Measurements from ENCODE around the gene TRPC4AP.
"Not testable (repeated sequence)": the region's sequence is repeated elsewhere in the genome, so short reads cannot be mapped to it uniquely, and the experiment has no call there.

Gene TRPC4AP, protein sequence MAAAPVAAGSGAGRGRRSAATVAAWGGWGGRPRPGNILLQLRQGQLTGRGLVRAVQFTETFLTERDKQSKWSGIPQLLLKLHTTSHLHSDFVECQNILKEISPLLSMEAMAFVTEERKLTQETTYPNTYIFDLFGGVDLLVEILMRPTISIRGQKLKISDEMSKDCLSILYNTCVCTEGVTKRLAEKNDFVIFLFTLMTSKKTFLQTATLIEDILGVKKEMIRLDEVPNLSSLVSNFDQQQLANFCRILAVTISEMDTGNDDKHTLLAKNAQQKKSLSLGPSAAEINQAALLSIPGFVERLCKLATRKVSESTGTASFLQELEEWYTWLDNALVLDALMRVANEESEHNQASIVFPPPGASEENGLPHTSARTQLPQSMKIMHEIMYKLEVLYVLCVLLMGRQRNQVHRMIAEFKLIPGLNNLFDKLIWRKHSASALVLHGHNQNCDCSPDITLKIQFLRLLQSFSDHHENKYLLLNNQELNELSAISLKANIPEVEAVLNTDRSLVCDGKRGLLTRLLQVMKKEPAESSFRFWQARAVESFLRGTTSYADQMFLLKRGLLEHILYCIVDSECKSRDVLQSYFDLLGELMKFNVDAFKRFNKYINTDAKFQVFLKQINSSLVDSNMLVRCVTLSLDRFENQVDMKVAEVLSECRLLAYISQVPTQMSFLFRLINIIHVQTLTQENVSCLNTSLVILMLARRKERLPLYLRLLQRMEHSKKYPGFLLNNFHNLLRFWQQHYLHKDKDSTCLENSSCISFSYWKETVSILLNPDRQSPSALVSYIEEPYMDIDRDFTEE

GRCh38 chr20:35092524-35093266 lies at the start of gene TRPC4AP:
Gene TRPC4AP (minus strand): TSS chr20:35092807. CDS start chr20:35092781, 26 bp downstream.
- peak; percentile 90 for DNase-seq

- DNase-seq: peak; percentile 36
Observed at GRCh38 chr20:35135867-35136586, 43.4 kb upstream of the TRPC4AP start.

GRCh38 chr20:35134880-35135279 lies 42.3 kb upstream of the TRPC4AP start:
- no peak for DNase-seq

DNA sequence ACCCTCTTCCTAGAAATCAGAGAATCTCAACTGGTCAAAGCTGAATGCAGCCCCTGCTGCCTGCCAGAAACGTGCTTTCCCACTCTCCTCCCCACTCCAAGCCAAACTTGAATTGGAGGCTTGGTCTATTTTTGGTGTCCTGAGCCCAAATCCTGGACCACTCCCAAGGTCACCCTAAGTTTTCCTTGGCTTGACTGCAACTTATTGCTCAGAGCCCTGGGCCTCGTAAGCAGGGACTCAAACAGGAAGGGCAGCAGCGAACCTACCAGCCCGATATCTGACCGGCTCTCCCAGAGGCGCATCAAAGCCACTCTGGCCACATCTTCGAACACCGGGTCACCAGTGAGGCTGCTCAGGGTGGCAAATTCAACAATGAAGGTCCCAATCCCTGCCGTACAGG lies 41.9 kb upstream of the TRPC4AP start:
- DNase-seq: no peak

DNA sequence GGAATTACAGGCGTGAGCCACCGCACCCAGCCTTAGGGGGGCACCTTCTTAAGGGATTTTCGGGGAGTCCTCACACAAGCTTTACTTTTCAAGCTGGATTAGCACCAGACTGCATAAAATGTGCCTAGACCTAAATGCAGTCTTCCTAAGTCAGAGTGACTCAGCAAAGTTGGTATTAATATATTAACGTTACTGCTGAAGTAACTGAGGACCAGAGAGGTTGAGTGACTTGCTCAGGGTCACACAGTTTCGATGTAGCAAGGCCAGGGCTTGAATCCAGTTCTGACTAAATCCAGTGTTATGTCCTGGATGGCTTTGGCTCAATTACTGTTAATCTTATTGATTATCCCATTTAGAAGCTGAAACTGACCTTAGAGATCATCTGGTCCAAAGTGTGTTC lies 41.1 kb upstream of the TRPC4AP start:
- no peak for DNase-seq

- no peak for DNase-seq
Observed at GRCh38 chr20:35133031-35133430, 40.4 kb upstream of the TRPC4AP start.

DNA sequence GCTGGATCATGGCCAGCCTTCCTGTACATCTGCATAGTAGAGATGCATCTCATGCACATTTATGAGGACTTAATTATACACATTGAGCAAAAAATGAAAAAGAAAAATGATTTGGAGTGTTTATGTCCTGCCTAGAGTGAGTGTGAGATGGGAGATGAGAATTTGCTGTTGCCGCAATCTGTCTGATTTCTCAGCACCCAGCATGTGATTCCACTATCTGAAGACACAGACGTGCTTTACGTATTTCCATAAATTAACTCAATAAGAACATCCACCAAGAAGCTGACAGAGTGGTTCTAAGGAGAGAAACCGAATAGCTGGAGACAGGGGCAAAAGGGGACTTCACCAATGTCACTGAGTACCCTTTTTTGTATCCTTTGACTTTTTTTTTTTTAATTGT lies 39.3 kb upstream of the TRPC4AP start:
- no peak for DNase-seq

GRCh38 chr20:35129647-35130069 lies 37.1 kb upstream of the TRPC4AP start:
- peak; percentile 37 for DNase-seq

- no peak for DNase-seq
Observed at GRCh38 chr20:35125753-35126152, 33.1 kb upstream of the TRPC4AP start.

GRCh38 chr20:35122756-35123405 lies 30.3 kb upstream of the TRPC4AP start:
- no peak for DNase-seq

- no peak for DNase-seq
Observed at GRCh38 chr20:35121186-35121585, 28.6 kb upstream of the TRPC4AP start.

DNA sequence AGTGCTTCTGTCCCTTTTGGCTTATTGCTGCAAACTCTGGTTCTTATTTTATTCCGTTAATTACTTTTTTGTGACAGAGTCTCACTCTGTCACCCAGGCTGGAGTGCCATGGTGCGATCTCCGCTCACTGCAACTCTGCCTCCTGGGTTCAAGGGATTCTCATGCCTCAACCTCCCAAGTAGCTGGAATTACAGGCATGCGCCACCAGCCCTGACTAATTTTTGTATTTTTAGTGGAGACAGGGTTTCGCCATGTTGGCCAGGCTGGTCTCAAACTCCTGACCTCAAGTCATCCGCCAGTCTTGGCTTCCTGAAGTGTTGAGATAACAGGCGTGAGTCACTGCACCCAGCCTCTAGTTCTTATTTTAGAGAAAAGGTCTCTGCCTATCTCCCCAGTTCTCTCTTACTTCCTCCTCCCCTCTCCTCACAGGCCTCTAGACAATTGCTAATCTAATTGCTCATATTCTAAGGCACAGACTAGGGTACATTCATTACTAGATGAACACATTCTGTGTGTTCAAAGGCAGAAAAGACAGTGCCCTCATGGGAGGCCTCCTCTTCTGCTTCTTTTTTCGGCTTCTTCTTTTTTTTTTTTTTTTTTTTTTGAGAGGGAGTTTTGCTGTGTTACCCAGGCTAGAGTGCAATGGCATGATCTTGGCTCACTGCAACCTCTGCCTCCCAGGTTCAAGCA lies 27.6 kb upstream of the TRPC4AP start:
- peak; percentile 72 for DNase-seq

- DNase-seq: no peak
Observed at GRCh38 chr20:35117629-35118028, 25.0 kb upstream of the TRPC4AP start.

GRCh38 chr20:35117196-35117595 lies 24.6 kb upstream of the TRPC4AP start:
- DNase-seq: peak; percentile 24

- no peak for DNase-seq
Observed at GRCh38 chr20:35116258-35116657, 23.7 kb upstream of the TRPC4AP start.

DNA sequence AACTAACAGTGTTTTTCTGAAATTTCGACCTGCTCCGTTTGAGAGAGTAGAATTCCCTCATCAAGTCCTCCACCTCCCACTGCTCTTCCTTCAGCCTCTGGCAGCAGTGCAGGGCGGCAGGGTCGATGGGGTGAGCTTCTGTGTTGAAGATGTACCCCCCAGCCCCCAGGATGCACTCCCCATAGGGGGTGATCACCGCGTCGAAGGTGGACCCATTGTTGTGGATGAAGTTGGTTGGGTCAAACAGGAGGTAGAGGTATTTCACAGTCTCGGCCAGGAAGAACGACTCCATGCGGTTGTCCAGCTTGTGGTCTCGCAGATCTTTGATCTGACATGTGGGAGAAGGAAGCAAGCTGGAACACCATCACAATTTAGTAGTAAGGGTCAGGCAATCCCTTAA lies 23.0 kb upstream of the TRPC4AP start:
- DNase-seq: no peak

DNA sequence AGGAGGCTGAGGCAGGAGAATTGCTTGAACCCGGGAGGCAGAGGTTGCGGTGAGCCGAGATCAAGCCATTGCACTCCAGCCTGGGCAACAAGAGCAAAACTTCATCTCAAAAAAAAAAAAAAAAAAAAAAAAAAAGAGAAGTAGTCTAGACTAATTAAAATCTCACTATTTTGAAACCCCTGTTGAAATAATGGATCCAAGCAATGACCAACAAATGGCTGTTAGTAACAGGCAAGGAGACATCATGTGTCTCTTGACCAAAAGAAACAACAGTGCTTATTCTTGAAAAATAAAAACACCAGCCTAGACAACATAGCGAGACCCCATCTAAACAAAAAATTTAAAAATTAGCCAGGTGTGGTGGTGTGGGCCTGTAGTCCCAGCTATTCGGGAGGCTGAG lies 19.7 kb upstream of the TRPC4AP start:
- not testable (repeated sequence) for DNase-seq

- peak; percentile 81 for DNase-seq
Observed at GRCh38 chr20:35111141-35111888, 18.7 kb upstream of the TRPC4AP start.

- no peak for DNase-seq
Observed at GRCh38 chr20:35108921-35109320, 16.3 kb upstream of the TRPC4AP start.

GRCh38 chr20:35106827-35107380 lies 14.3 kb upstream of the TRPC4AP start:
- peak; percentile 22 for DNase-seq

Data from fibroblast of skin of right biceps (primary cell).